ENCODE data around the gene MYMX.

MYMX gene

GRCh38 chr6:44245912-44246662 lies 29.4 kb downstream of the MYMX start (continued):
- TF ChIP-seq, protein P1, sequence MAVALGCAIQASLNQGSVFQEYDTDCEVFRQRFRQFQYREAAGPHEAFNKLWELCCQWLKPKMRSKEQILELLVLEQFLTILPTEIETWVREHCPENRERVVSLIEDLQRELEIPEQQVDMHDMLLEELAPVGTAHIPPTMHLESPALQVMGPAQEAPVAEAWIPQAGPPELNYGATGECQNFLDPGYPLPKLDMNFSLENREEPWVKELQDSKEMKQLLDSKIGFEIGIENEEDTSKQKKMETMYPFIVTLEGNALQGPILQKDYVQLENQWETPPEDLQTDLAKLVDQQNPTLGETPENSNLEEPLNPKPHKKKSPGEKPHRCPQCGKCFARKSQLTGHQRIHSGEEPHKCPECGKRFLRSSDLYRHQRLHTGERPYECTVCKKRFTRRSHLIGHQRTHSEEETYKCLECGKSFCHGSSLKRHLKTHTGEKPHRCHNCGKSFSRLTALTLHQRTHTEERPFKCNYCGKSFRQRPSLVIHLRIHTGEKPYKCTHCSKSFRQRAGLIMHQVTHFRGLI (tag by site-specific recombination; IDR thresholded peaks at IDR 0.05): no peak
- peak; percentile 83 for TF ChIP-seq ZXDB (tag by site-specific recombination; IDR thresholded peaks at IDR 0.05)
- TF ChIP-seq SCRT2 (tag by site-specific recombination; IDR thresholded peaks at IDR 0.05): no peak; the same call in 1 of the 2 replicates
- no peak for TF ChIP-seq ZNF626 (tag by site-specific recombination; IDR thresholded peaks at IDR 0.05)
- TF ChIP-seq, protein P2, sequence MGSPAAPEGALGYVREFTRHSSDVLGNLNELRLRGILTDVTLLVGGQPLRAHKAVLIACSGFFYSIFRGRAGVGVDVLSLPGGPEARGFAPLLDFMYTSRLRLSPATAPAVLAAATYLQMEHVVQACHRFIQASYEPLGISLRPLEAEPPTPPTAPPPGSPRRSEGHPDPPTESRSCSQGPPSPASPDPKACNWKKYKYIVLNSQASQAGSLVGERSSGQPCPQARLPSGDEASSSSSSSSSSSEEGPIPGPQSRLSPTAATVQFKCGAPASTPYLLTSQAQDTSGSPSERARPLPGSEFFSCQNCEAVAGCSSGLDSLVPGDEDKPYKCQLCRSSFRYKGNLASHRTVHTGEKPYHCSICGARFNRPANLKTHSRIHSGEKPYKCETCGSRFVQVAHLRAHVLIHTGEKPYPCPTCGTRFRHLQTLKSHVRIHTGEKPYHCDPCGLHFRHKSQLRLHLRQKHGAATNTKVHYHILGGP (tag by site-specific recombination; IDR thresholded peaks at IDR 0.05): no peak
- no peak; the same call in 1 of the 2 replicates for TF ChIP-seq PRDM1 (tag by site-specific recombination; IDR thresholded peaks at IDR 0.05)
- TF ChIP-seq ZNF140 (tag by site-specific recombination; IDR thresholded peaks at IDR 0.05): no peak
- peak; percentile 71; the same call in 1 of the 2 replicates for TF ChIP-seq ZNF391 (tag by site-specific recombination; IDR thresholded peaks at IDR 0.05; ENCODE audit: borderline replicate concordance, low read depth)
- no peak for TF ChIP-seq ZNF221 (tag by site-specific recombination; IDR thresholded peaks at IDR 0.05; ENCODE audit: borderline replicate concordance)
- TF ChIP-seq ZNF785 (tag by site-specific recombination; IDR thresholded peaks at IDR 0.05): peak; percentile 41; the same call in 1 of the 2 replicates
- TF ChIP-seq, protein P3, sequence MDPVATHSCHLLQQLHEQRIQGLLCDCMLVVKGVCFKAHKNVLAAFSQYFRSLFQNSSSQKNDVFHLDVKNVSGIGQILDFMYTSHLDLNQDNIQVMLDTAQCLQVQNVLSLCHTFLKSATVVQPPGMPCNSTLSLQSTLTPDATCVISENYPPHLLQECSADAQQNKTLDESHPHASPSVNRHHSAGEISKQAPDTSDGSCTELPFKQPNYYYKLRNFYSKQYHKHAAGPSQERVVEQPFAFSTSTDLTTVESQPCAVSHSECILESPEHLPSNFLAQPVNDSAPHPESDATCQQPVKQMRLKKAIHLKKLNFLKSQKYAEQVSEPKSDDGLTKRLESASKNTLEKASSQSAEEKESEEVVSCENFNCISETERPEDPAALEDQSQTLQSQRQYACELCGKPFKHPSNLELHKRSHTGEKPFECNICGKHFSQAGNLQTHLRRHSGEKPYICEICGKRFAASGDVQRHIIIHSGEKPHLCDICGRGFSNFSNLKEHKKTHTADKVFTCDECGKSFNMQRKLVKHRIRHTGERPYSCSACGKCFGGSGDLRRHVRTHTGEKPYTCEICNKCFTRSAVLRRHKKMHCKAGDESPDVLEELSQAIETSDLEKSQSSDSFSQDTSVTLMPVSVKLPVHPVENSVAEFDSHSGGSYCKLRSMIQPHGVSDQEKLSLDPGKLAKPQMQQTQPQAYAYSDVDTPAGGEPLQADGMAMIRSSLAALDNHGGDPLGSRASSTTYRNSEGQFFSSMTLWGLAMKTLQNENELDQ (tag by site-specific recombination; IDR thresholded peaks at IDR 0.05; ENCODE audit: low read depth): no peak
- TF ChIP-seq GLI4 (tag by site-specific recombination; IDR thresholded peaks at IDR 0.05): peak; percentile 83
- TF ChIP-seq, protein P4, sequence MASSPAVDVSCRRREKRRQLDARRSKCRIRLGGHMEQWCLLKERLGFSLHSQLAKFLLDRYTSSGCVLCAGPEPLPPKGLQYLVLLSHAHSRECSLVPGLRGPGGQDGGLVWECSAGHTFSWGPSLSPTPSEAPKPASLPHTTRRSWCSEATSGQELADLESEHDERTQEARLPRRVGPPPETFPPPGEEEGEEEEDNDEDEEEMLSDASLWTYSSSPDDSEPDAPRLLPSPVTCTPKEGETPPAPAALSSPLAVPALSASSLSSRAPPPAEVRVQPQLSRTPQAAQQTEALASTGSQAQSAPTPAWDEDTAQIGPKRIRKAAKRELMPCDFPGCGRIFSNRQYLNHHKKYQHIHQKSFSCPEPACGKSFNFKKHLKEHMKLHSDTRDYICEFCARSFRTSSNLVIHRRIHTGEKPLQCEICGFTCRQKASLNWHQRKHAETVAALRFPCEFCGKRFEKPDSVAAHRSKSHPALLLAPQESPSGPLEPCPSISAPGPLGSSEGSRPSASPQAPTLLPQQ (tag by site-specific recombination; IDR thresholded peaks at IDR 0.05): no peak; the same call in none of the 2 replicates
- TF ChIP-seq ZNF701 (tag by site-specific recombination; IDR thresholded peaks at IDR 0.05): no peak
- TF ChIP-seq ZNF549 (tag by site-specific recombination; IDR thresholded peaks at IDR 0.05): no peak
- TF ChIP-seq ZNF292 (tag by site-specific recombination; IDR thresholded peaks at IDR 0.05; ENCODE audit: borderline replicate concordance, low read depth): no peak
- no peak; the same call in 1 of the 2 replicates for TF ChIP-seq ZBTB21 (tag by site-specific recombination; IDR thresholded peaks at IDR 0.05)
- TF ChIP-seq ZFP69B (tag by site-specific recombination; IDR thresholded peaks at IDR 0.05): peak; percentile 83
- peak; percentile 100 for TF ChIP-seq PRDM4 (tag by site-specific recombination; IDR thresholded peaks at IDR 0.05)
- TF ChIP-seq ZNF324 (tag by site-specific recombination; IDR thresholded peaks at IDR 0.05): peak; percentile 93
- no peak for TF ChIP-seq ZNF585B (tag by site-specific recombination; IDR thresholded peaks at IDR 0.05)
- TF ChIP-seq ZFP37 (tag by site-specific recombination; IDR thresholded peaks at IDR 0.05): peak; percentile 24; the same call in 1 of the 2 replicates
- TF ChIP-seq ZBTB48 (tag by site-specific recombination; IDR thresholded peaks at IDR 0.05): peak; percentile 64
- no peak for TF ChIP-seq HOXA7 (CRISPR knock-in tag; IDR thresholded peaks at IDR 0.05; ENCODE audit: borderline replicate concordance)
- TF ChIP-seq, protein P5, sequence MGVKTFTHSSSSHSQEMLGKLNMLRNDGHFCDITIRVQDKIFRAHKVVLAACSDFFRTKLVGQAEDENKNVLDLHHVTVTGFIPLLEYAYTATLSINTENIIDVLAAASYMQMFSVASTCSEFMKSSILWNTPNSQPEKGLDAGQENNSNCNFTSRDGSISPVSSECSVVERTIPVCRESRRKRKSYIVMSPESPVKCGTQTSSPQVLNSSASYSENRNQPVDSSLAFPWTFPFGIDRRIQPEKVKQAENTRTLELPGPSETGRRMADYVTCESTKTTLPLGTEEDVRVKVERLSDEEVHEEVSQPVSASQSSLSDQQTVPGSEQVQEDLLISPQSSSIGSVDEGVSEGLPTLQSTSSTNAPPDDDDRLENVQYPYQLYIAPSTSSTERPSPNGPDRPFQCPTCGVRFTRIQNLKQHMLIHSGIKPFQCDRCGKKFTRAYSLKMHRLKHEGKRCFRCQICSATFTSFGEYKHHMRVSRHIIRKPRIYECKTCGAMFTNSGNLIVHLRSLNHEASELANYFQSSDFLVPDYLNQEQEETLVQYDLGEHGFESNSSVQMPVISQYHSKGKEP (tag by site-specific recombination; IDR thresholded peaks at IDR 0.05): peak; percentile 73
- TF ChIP-seq GFI1B (tag by site-specific recombination; IDR thresholded peaks at IDR 0.05): no peak
- TF ChIP-seq ZNF548 (tag by site-specific recombination; IDR thresholded peaks at IDR 0.05): no peak
- TF ChIP-seq ZNF510 (tag by site-specific recombination; IDR thresholded peaks at IDR 0.05; ENCODE audit: insufficient replicate concordance): no peak
- TF ChIP-seq ZFHX2 (tag by site-specific recombination; conservative IDR thresholded peaks at IDR 0.05): no peak
- TF ChIP-seq ZNF624 (tag by site-specific recombination; IDR thresholded peaks at IDR 0.05): no peak

Data from HEK293 (cell line).